HCT116 (cell line): ENCODE measurements around the gene CD302. TPM values are rescaled to one million over a fixed set of nuclear protein-coding genes. Genes with fewer than 3 reads are reported as not detected.
"Not testable (repeated sequence)": the region's sequence is repeated elsewhere in the genome, so short reads cannot be mapped to it uniquely, and the experiment has no call there.

Experiments
- ATAC-seq: fragments of 200-7000 bp; cut with Tn5 transposase; 2 replicates; pipeline ENCODE4 v1.9.1; 2020; ENCODE audit warnings: mild to moderate bottlenecking, moderate library complexity
- BruUV-seq: library from RNA; stranded (reverse); fragments of 400-500 nt; replicated peaks from 2 replicates; lab custom pipeline; 2021; lab: Mats Ljungman, UMichigan
- CTCF ChIA-PET: fragments of 300-600 bp; sonication (Branson Sonifier 250); formaldehyde crosslinking; loops from one replicate; lab custom pipeline; 2021; ENCODE audit warnings: antibody characterized with exemption; lab: Charles Lee
- POLR2A ChIA-PET: fragments of 300-600, 350-600 bp; sonication (Branson Sonifier 250); formaldehyde crosslinking; loops from one replicate; lab custom pipeline; 2021; ENCODE audit warnings: antibody characterized with exemption; lab: Charles Lee
- RAD21 ChIA-PET, 2 experiments: fragments of 300-600 bp; sonication (Branson Sonifier 250); formaldehyde crosslinking; loops; one replicate each; lab custom pipeline; 2023; ENCODE audit warnings: low total read pairs in 2 of 2; ENCODE audit not compliant: uncharacterized antibody in 2 of 2, unreplicated experiment in 2 of 2, low non-redundant PET in 1 of 2; lab: Charles Lee
- DNase-seq: peaks from one replicate; pipeline ENCODE4 v3.0.0-alpha.2; 2010; ENCODE audit warnings: low read depth, low spot score
- H2AFZ ChIP-seq: fragments of 200-600 bp; shearing (Covaris generic), sonication (generic); 2 replicates; pipeline ENCODE4 v1.6.1; 2017; ENCODE audit warnings: low read depth, mixed run types, mixed read lengths, antibody characterized with exemption, low read length; ENCODE audit not compliant: poor library complexity, severe bottlenecking
- H3K27ac ChIP-seq: 2 replicates; pipeline ENCODE4 v1.5.1; 2012; ENCODE audit warnings: low read depth, low read length
- H3K27me3 ChIP-seq: fragments of 200-600 bp; sonication (generic); 2 replicates; pipeline ENCODE4 v1.6.1; 2016; ENCODE audit warnings: mixed run types, low read length, mixed read lengths; ENCODE audit not compliant: insufficient read depth
- H3K36me3 ChIP-seq, 2 experiments: fragments of 200-500 bp in 1 of 2; fragments of 200-600 bp in 1 of 2; sonication (Bioruptor generic) in 1 of 2; sonication (generic) in 1 of 2; 2 replicates each; pipeline versions ENCODE4 v1.5.1 to v1.6.1; 2014 to 2016; ENCODE audit warnings: low read length in 2 of 2, inconsistent platforms in 1 of 2, mixed read lengths in 1 of 2, mixed run types in 1 of 2; ENCODE audit not compliant: insufficient read depth in 2 of 2, control insufficient read depth in 1 of 2
- H3K4me1 ChIP-seq, 2 experiments: fragments of 200-600 bp in 1 of 2; sonication (generic) in 1 of 2; 2 replicates each; pipeline versions ENCODE4 v1.5.1 to v1.6.1; 2012 to 2017; ENCODE audit warnings: low read length in 2 of 2, inconsistent platforms in 1 of 2, mild to moderate bottlenecking in 1 of 2, mixed read lengths in 1 of 2, mixed run types in 1 of 2, moderate library complexity in 1 of 2; ENCODE audit not compliant: insufficient read depth in 2 of 2, control insufficient read depth in 1 of 2
- H3K4me2 ChIP-seq: fragments of 200-600 bp; sonication (generic); 2 replicates; pipeline ENCODE4 v1.6.1; 2017; ENCODE audit warnings: mixed run types, low read length, mixed read lengths
- H3K4me3 ChIP-seq, 2 experiments: fragments of 200-600 bp in 1 of 2; sonication (generic) in 1 of 2; replicated peaks in 1 of 2; 2 replicates each; pipeline ENCODE4 v1.5.1; 2011 to 2016; ENCODE audit warnings: low read length in 2 of 2, control low read depth in 1 of 2, low read depth in 1 of 2, mild to moderate bottlenecking in 1 of 2, mixed read lengths in 1 of 2, mixed run types in 1 of 2
- H3K79me2 ChIP-seq: fragments of 200-600 bp; sonication (generic); 2 replicates; pipeline ENCODE4 v1.6.1; 2017; ENCODE audit warnings: mild to moderate bottlenecking, mixed run types, low read length, moderate library complexity, mixed read lengths; ENCODE audit not compliant: insufficient read depth
- H3K9ac ChIP-seq: fragments of 200-600 bp; sonication (generic); 2 replicates; pipeline ENCODE4 v1.6.1; 2016; ENCODE audit warnings: low read length, mixed read lengths
- H3K9me2 ChIP-seq: fragments of 200-600 bp; sonication (generic), shearing (Covaris generic); 2 replicates; pipeline ENCODE4 v1.6.1; 2017; ENCODE audit warnings: mixed run types, mild to moderate bottlenecking, moderate library complexity; ENCODE audit not compliant: insufficient read depth
- H3K9me3 ChIP-seq, 2 experiments: fragments of 200-500 bp in 1 of 2; fragments of 200-600 bp in 1 of 2; sonication (Bioruptor generic) in 1 of 2; sonication (generic) in 1 of 2; 2 replicates each; pipeline ENCODE4 v1.6.1; 2014 to 2017; ENCODE audit warnings: low read length in 2 of 2, mixed read lengths in 2 of 2, inconsistent platforms in 1 of 2, low read depth in 1 of 2, mild to moderate bottlenecking in 1 of 2, mixed run types in 1 of 2, moderate library complexity in 1 of 2; ENCODE audit not compliant: control insufficient read depth in 1 of 2, insufficient read depth in 1 of 2
- H4K20me1 ChIP-seq: fragments of 200-600 bp; sonication (generic), shearing (Covaris generic); 2 replicates; pipeline ENCODE4 v1.6.1; 2017; ENCODE audit warnings: mixed run types, mild to moderate bottlenecking, moderate library complexity; ENCODE audit not compliant: insufficient read depth
- ATF3 ChIP-seq: IDR thresholded peaks from 2 replicates; pipeline ENCODE4 v1.6.1; 2012
- CBX3 ChIP-seq: IDR thresholded peaks from 2 replicates; pipeline ENCODE4 v1.6.1; 2012; ENCODE audit warnings: low read depth
- CEBPB ChIP-seq: IDR thresholded peaks from 2 replicates; pipeline ENCODE4 v1.6.1; 2012; ENCODE audit warnings: low read depth
- CTCF ChIP-seq, 3 experiments: fragments of 200-600 bp in 1 of 3; sonication (generic) in 1 of 3; IDR thresholded peaks in 2 of 3; conservative IDR thresholded peaks in 1 of 3; 2 replicates each; pipeline ENCODE4 v1.5.1; 2012 to 2017; ENCODE audit warnings: low read depth in 2 of 3, low read length in 2 of 3, antibody characterized with exemption in 1 of 3, borderline replicate concordance in 1 of 3, control low read depth in 1 of 3, mild to moderate bottlenecking in 1 of 3, mixed read lengths in 1 of 3, mixed run types in 1 of 3, moderate library complexity in 1 of 3; ENCODE audit not compliant: insufficient read depth in 1 of 3
- ELF1 ChIP-seq: IDR thresholded peaks from 2 replicates; pipeline ENCODE4 v1.6.1; 2012; ENCODE audit warnings: low read depth, borderline replicate concordance
- EZH2 ChIP-seq: fragments of 200-600 bp; sonication (generic); IDR thresholded peaks from 2 replicates; pipeline ENCODE4 v1.6.1; 2017; ENCODE audit warnings: antibody characterized with exemption, mixed run types
- FOSL1 ChIP-seq: IDR thresholded peaks from 2 replicates; pipeline ENCODE4 v1.6.1; 2012; ENCODE audit warnings: low read depth
- JUND ChIP-seq: IDR thresholded peaks from 2 replicates; pipeline ENCODE4 v1.6.1; 2012
- MAX ChIP-seq: IDR thresholded peaks from 2 replicates; pipeline ENCODE4 v1.6.1; 2012
- RAD21 ChIP-seq: IDR thresholded peaks from 2 replicates; pipeline ENCODE4 v1.6.1; 2012; ENCODE audit warnings: low read depth, mild to moderate bottlenecking
- ZBTB33 ChIP-seq: IDR thresholded peaks from 2 replicates; pipeline ENCODE4 v1.6.1; 2011; ENCODE audit warnings: mild to moderate bottlenecking, low read length, moderate library complexity; ENCODE audit not compliant: insufficient replicate concordance; ENCODE audit errors: extremely low read depth
- ZFX ChIP-seq: fragments of 450-650 bp; IDR thresholded peaks from 2 replicates; pipeline ENCODE4 v1.6.1; 2017
- intact Hi-C: fragments of 100-400 bp; cut with micrococcal nuclease; formaldehyde crosslinking; loops from 2 replicates; pipeline ENCODE4 v1.10.0; 2022
- total RNA-seq: library from RNA; stranded (reverse); gene quantifications from one replicate; pipeline ENCODE4 v1.2.1, GENCODE V29; 2021; ENCODE audit not compliant: unreplicated experiment

CD302 gene
- total RNA-seq, 1 experiment from 2014 or later, result 0.15 TPM

GRCh38 chr2:159788253-159788652, 9.8 kb downstream of the CD302 start:
- no peak for ATAC-seq
- Histone ChIP-seq H4K20me1 (no peaks in the 10 kb centered on the region), H3K79me2 (no peaks in the 10 kb centered on the region), H3K4me1 (no peaks in the 10 kb centered on the region), H3K9me2 (no peaks in the 10 kb centered on the region), H3K27ac (no peak overlapping the region), H3K9me3 (no peaks in the 10 kb centered on the region), H3K9ac (no peak overlapping the region), H2AFZ (no peak overlapping the region), H3K36me3 (no peaks in the 10 kb centered on the region), H3K27me3 (no peaks in the 10 kb centered on the region), H3K4me3 (no peak overlapping the region), H3K4me2 (no peak overlapping the region)
- no peak for TF ChIP-seq EZH2
- no peak for TF ChIP-seq JUND
- TF ChIP-seq CTCF (IDR thresholded peaks at IDR 0.05 in 2 of 3, conservative IDR thresholded peaks at IDR 0.05 in 1 of 3; ENCODE audit: borderline replicate concordance in 1 of 3, insufficient read depth in 1 of 3, low read depth in 2 of 3, low read length in 2 of 3), result no peak
- no peak for TF ChIP-seq RAD21
- TF ChIP-seq ATF3, result no peak
- TF ChIP-seq ELF1, result no peak
- TF ChIP-seq ZBTB33, result no peak
- TF ChIP-seq CBX3, result no peak
- TF ChIP-seq ZFX, result no peak
- no peak for TF ChIP-seq MAX
- TF ChIP-seq FOSL1, result no peak
- no peak for TF ChIP-seq CEBPB
- no TSS peak for BruUV-seq
- RAD21 ChIA-PET, result no interaction called here
- intact Hi-C loops, result no loop called here
- CTCF ChIA-PET, result no interaction called here
- DNase-seq, result no peak
- POLR2A ChIA-PET, result interaction anchor here (0.7 kb wide), 1 partner anchor 26 kb away, joined by 3 read pairs; no protein-coding TSS in a partner anchor

GRCh38 chr2:159787647-159788046, 10.4 kb downstream of the CD302 start:
- H3K36me3 ChIP-seq, BruUV-seq, H3K27me3 ChIP-seq, H3K9me2 ChIP-seq, H3K79me2 ChIP-seq, H3K4me1 ChIP-seq, H4K20me1 ChIP-seq, H3K27ac ChIP-seq, H3K4me2 ChIP-seq, RAD21 ChIA-PET, H3K9ac ChIP-seq, H3K4me3 ChIP-seq, ATAC-seq, CTCF ChIA-PET, H2AFZ ChIP-seq, DNase-seq, intact Hi-C loops, H3K9me3 ChIP-seq: not testable (repeated sequence)
- POLR2A ChIA-PET, result interaction anchor here (0.7 kb wide), 1 partner anchor 27 kb away, joined by 3 read pairs; no protein-coding TSS in a partner anchor
